SH-SY5Y (cell line): ENCODE results near the gene TDRKH.

ENCODE experiments used
- GATA2 ChIP-seq: IDR thresholded peaks from 2 replicates; pipeline ENCODE4 v1.6.1; 2011; ENCODE audit warnings: mild to moderate bottlenecking, low read depth, low read length
- GATA3 ChIP-seq: IDR thresholded peaks from 2 replicates; pipeline ENCODE4 v1.6.1; 2011; ENCODE audit warnings: low read depth, mild to moderate bottlenecking, low read length, moderate library complexity

DNA sequence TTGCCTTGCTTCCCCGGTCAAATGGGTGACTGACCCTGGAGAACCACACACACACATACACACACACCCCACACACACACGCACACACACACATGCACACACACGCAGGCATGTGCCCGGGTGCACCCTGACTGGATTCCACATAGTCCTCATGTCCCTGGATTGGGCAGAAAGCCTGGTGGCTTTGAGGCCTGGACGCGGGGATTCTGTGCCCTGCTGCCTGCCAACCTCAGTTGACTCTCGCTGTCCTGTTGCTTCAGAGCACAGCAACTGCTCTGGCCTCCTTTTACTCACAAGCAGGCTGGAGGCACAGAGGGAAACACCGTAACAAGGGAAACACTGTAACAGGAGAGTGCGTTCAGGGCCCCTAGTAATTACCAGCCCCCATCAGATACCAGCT, 34.9 kb upstream of the TDRKH start:
- TF ChIP-seq GATA3 (no peak), GATA2 (no peak)
